Activated T-cell treated with anti-CD3 and anti-CD28 coated beads, Interleukin-2, amount 50 U/mL, for 4 hours (primary cell): Measurements from ENCODE around the gene CARS2. TPM values are rescaled to one million over a fixed set of nuclear protein-coding genes. Genes with fewer than 3 reads are reported as not detected.
"Not testable (repeated sequence)": the region's sequence is repeated elsewhere in the genome, so short reads cannot be mapped to it uniquely, and the experiment has no call there.

Experiments used
- ATAC-seq, 2 donors: fragments of 200-7000 bp; cut with Tn5 transposase; one replicate each; pipeline ENCODE4 v1.10.0; 2021
- DNase-seq: peaks from one replicate; pipeline ENCODE4 v3.0.0-alpha.2; 2020
- H3K27me3 Mint-ChIP-seq: one replicate; pipeline ENCODE4 v1.8.0; 2021; ENCODE audit warnings: low read depth, mixed read lengths
- H3K36me3 Mint-ChIP-seq: one replicate; pipeline ENCODE4 v1.8.0; 2022; ENCODE audit warnings: mixed read lengths; ENCODE audit not compliant: insufficient read depth
- H3K4me1 Mint-ChIP-seq: one replicate; pipeline ENCODE4 v1.8.0; 2021; ENCODE audit warnings: low read depth, mixed read lengths
- H3K4me3 Mint-ChIP-seq: one replicate; pipeline ENCODE4 v1.8.0; 2021; ENCODE audit warnings: mild to moderate bottlenecking, moderate library complexity, mixed read lengths
- H3K9me3 Mint-ChIP-seq: one replicate; pipeline ENCODE4 v1.8.0; 2021; ENCODE audit warnings: mixed read lengths
- total RNA-seq, 3 donors: library from RNA; stranded (reverse); gene quantifications; one replicate each; pipeline ENCODE4 v1.2.1, GENCODE V29; 2021

The CARS2 gene
- total RNA-seq, 3 donors from 2014 or later = 72.6 to 97.4 (median 80.3) TPM

DNA sequence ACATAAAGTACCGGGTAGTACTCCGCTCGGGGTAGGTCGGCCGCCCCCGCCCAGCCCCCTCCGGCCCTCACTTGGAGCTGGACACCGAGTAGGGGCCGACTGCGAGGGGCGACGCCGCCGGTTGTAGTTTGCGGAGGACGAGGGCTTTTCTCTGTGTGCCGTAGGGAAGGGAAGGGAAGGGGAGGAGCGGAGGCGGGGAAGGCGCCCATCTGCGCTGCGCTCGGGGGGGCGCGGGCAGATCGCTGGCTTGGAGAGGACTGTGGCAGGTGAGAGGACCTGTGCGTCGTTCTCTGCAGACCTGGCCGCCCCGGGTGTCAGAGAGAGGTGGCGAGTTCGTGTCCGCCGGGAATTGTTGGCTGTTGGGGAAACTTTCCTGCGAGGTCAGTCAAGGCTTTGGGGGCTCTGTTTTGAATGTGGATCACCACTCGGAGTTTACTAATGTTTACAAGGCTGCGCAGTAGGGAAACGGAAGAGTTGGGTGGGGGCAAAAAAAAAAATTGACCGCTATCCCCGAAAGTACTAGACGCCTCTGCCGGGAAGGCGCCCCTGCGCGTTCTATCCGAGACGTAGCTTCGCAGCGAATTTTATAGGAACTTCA, 9.0 kb upstream of the CARS2 start:
- peak overlapping the region; percentile 98 for H3K4me3 Mint-ChIP-seq
- ATAC-seq = no peak
- peak; percentile 34 for DNase-seq
- H3K9me3 Mint-ChIP-seq = no peaks in the 10 kb centered on the region
- H3K36me3 Mint-ChIP-seq = peaks cover 6% of the 10 kb centered on the region
- no peaks in the 10 kb centered on the region for H3K27me3 Mint-ChIP-seq
- peaks cover 34% of the 10 kb centered on the region for H3K4me1 Mint-ChIP-seq

DNA sequence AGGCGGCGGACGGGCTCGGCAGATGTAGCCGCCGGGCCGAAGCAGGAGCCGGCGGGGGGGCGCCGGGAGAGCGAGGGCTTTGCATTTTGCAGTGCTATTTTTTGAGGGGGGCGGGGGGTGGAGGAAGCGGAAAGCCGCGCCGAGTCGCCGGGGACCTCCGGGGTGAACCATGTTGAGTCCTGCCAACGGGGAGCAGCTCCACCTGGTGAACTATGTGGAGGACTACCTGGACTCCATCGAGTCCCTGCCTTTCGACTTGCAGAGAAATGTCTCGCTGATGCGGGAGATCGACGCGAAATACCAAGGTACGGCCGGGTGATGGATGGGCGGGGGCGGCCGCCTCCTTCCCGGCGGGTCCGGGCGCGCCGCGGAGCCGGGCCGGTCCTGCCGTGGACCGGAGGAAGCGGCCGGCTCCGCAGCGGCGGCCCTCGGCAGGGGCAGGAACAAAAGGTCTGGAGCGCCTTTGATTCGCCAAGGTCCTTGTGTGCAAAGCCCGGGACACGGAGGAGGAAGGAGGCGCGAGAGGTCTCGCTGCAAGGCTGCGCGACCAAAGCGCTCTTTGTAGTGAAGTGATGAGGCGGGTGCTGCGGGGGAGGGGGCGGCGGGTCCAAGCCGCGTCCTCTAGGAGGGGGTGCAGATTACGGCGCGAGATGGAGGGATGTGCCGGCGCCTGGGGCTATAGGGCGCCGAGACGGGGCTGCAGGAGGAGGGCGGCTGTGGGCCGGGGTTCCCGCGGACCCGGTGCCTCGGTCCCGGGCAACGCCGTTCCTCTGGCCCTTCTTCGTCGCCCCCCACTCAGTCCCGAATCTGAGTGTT, 8.3 kb upstream of the CARS2 start:
- peaks cover 29% of the 10 kb centered on the region for H3K4me1 Mint-ChIP-seq
- no peak for ATAC-seq
- no peaks in the 10 kb centered on the region for H3K27me3 Mint-ChIP-seq

DNA sequence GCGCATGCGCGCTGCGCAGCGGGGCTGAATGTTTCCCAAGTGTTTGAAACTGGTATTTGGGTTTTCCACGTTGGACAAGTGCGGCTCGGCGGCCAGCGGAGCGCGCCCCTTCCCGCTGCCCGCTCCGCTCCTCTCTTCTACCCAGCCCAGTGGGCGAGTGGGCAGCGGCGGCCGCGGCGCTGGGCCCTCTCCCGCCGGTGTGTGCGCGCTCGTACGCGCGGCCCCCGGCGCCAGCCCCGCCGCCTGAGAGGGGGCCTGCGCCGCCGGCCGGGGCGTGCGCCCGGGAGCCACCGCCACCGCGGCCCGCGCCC, 7.7 kb upstream of the CARS2 start, which contains the start of gene ING1:
TSS of gene ING1 (plus strand) at position 59 of the 311 bp plus-strand sequence. CDS start 450 bp downstream, outside the sequence.
- H3K9me3 Mint-ChIP-seq = no peaks in the 10 kb centered on the region
- no peak for ATAC-seq
- H3K4me1 Mint-ChIP-seq = peaks cover 29% of the 10 kb centered on the region
- no peaks in the 10 kb centered on the region for H3K36me3 Mint-ChIP-seq
- DNase-seq = no peak
- H3K4me3 Mint-ChIP-seq = peak within 1 kb of the TSS; percentile 99
- H3K27me3 Mint-ChIP-seq = no peaks in the 10 kb centered on the region

More for the DNA sequence above, 8.3 kb upstream of the CARS2 start:
- H3K9me3 Mint-ChIP-seq = no peaks in the 10 kb centered on the region
- no peaks in the 10 kb centered on the region for H3K36me3 Mint-ChIP-seq
- DNase-seq = peak; percentile 62
- H3K4me3 Mint-ChIP-seq = peak overlapping the region; percentile 98

DNA sequence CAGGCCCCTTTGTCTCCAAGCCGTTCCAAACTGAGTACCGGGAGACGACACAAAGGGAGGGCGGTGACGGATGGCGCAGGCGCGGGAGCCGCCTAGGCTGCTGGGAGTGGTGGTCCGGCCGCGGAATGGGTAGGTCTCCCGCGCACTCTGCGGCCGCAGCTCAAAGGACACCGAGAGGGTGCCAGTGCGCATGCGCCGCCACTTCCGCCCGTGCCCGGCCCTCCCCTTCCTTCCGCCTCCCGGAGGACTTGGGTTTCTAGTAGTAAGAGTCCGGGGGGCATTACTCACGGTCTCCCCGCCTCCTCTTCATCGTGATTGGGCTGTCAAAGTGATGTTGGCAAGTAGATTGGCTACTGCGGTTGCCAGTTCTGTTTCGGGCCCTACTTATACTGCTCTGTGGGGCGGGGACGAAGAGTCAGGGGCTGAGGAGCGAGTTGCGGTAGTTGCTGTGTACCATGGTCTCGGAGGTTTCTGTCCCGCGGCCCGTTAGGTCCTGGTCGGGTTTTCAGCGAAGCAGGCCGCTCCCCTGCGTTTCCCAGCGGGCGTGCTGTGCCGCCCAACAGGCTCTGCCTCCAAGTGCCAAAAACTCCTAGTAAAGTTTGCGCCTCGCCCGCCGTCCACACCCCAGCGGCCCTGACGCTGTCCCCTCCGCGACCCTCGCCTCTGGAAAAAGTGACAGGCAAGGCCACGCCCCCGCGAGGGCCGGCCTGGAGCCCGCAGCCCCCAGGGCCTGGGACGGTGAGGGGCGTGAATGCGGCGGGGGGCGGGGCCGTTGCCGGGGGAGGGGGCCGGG, 7.1 kb upstream of the CARS2 start:
- peak; percentile 61 to 62 for ATAC-seq
- H3K36me3 Mint-ChIP-seq = no peaks in the 10 kb centered on the region
- peak overlapping the region; percentile 99 for H3K4me3 Mint-ChIP-seq
- peaks cover 27% of the 10 kb centered on the region for H3K4me1 Mint-ChIP-seq
- no peaks in the 10 kb centered on the region for H3K27me3 Mint-ChIP-seq
- no peaks in the 10 kb centered on the region for H3K9me3 Mint-ChIP-seq
- DNase-seq = peak; percentile 98

DNA sequence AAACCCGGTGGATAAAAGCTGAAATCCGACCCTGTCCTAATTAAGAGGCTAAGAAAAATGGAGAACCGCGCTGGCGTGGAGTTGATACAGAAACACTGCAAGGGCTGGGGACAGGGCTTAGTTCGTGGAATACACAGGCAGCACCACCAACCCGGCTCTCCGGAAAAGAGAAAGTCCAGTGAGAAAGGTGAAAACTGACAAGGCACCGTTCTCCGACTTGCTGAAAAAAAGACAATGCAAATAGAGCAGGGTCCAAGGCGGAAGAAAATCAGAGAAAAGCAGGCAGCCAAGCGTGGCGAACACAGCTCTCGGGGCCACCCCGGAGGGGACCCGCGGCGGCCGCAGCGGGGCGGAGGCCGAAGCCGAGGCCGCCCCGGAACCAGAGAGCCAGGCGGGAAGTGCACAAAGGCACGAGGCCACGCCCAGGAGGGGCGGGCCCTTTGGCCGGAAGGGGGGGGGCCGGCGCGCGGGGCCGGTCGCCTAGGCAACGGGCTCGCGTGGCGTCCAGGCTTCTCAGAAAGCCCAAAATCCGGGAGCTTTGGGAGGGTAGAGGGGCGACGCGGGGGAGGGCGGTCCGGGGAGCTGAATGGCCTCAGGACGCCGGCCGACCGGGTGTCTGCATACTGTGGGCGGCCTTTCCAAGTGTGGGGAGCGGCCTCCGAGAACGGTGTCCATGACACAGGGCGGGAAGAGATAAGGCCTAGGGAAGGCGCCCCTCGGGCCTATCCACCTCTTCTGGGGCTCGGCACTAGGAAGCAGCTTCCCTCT, 6.3 kb upstream of the CARS2 start:
- H3K4me1 Mint-ChIP-seq = peaks cover 19% of the 10 kb centered on the region
- H3K4me3 Mint-ChIP-seq = peak overlapping the region; percentile 99
- no peaks in the 10 kb centered on the region for H3K36me3 Mint-ChIP-seq
- H3K9me3 Mint-ChIP-seq = no peaks in the 10 kb centered on the region
- DNase-seq (peak; percentile 88), ATAC-seq (peak; percentile 36 to 38)
- H3K27me3 Mint-ChIP-seq = no peaks in the 10 kb centered on the region

DNA sequence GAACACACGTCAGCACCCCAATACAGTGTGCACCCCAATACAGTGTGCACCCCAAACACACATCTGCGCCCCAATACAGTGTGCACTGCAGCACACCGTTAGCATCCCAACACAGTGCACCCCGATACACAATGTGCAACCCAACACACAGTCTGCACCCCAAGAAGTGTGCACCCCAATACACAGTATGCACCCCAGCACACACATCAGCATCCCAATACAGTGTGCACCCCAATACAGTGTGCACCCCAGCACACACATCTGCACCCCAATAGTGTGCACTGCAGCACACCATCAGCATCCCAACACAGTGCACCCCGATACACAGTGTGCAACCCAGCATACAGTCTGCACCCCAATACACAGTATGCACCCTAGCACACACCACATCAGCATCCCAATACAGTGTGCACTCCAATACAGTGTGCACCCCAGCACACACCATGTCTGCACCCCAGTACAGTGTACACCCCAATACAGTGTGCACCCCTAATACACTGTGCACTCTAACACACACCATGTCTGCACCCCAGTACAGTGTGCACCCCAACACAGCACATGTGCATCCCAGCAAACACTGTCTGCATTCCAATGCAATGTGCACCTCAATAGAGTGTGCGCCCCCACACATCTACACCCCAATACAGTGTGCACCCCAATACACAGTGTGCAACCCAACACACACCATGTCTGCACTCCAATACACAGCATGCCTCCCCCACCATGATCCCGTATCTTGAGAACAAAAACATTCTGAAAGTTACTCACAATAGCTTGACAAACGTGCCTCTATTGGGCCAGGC, 855 bp upstream of the CARS2 start:
- ATAC-seq = no peak
- Mint-ChIP-seq H3K4me1 (peaks cover 34% of the 10 kb centered on the region), H3K36me3 (peaks cover 13% of the 10 kb centered on the region), H3K4me3 (peak overlapping the region; percentile 72), H3K27me3 (no peaks in the 10 kb centered on the region), H3K9me3 (no peaks in the 10 kb centered on the region)
- DNase-seq = no peak

DNA sequence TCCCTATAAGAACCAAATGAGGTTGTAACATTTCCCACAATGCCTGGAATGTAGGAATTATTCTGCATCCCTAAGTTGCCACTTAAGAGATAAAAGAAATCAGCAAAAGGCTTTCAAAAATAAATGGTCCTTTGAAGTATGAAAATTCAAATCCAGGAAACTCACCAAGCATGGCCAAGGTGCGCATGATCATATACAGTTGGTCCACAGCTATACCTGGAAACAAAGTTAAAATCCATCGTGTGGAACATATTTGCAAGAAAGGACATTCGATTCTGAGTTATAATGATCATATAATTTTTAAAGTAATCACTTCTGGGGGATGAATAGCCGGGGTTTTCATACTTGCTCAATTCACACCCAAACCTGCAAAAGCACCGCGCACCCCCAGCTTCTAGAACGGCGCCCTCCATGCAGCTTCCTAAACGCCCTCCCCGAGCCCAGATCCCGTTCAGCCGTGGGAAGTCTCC, 525 bp downstream of the CARS2 start:
- no peaks in the 10 kb centered on the region for H3K27me3 Mint-ChIP-seq
- H3K4me1 Mint-ChIP-seq = peaks cover 28% of the 10 kb centered on the region
- H3K4me3 Mint-ChIP-seq = peak overlapping the region; percentile 91

DNA sequence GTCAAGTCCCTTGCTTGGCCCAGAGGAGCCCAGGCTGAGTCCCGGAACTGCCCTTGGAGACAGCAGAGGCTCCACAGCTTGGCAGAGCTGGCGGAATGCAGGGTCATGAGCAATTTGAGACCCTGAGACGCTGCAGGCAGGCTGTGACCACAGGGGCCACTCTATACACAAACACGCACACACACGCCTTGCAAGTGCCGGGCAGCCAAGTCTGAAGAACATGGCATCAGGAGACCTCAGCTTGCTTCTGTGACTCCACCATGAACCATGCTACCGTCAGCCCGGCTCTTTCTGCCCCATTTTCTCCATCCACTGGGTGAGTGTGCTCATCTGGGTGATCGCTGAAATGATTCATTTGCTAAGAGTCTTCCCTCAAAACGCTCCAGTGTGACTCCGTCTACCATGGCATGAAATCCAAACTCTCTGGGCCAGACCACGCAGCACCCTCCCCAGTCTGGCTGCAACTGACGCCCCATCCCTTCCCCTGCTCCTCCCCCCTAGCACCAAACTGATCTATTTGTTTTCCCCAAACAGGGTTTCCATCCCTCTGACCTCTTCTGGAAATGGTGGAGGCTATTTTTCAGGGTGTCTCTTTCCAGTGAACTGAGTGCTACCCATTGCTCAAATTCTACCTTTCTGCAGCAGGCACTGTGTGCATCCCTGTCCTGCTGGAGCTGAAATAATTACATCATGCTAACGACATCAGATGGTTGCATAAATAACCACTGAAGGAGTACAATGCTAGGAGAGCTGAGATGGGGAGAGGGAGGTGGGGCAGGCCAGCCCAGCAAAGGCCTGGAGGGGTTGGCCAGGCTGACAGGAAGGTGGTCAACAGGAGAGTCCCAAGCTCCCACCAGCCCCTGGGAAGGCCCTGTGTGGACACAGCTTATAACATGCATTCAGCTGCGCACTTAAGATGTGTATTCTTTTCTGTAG, 3.1 kb downstream of the CARS2 start:
- DNase-seq (no peak), ATAC-seq (no peak)
- peaks cover 36% of the 10 kb centered on the region for H3K4me1 Mint-ChIP-seq
- no peaks in the 10 kb centered on the region for H3K27me3 Mint-ChIP-seq
- H3K36me3 Mint-ChIP-seq = peaks cover 29% of the 10 kb centered on the region
- H3K9me3 Mint-ChIP-seq = no peaks in the 10 kb centered on the region
- H3K4me3 Mint-ChIP-seq = no peak overlapping the region

More for the DNA sequence above, 525 bp downstream of the CARS2 start:
- ATAC-seq (no peak), DNase-seq (no peak)
- Mint-ChIP-seq H3K36me3 (peaks cover 18% of the 10 kb centered on the region), H3K9me3 (no peaks in the 10 kb centered on the region)

DNA sequence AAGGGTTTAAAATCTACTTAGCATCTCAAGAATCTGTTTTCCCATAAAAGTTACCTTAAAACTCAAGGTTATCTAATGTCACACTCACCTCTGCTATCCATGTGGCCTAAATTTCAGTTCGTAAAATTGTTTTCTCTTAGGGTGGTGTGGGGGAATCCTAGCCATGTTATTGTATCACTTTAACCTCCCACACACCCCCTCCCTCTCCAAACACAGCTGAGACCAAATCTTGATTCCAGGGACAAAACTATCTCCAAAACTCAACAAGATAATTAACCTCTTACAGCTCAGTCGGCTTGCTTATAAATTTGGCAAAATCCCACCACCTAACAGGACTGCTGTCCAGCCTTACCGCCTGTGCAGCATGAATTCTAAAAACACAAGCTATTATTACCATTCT, 3.8 kb downstream of the CARS2 start:
- H3K4me3 Mint-ChIP-seq = no peak overlapping the region
- DNase-seq (no peak), ATAC-seq (no peak)
- H3K4me1 Mint-ChIP-seq = peaks cover 37% of the 10 kb centered on the region
- peaks cover 33% of the 10 kb centered on the region for H3K36me3 Mint-ChIP-seq
- H3K27me3 Mint-ChIP-seq = no peaks in the 10 kb centered on the region
- no peaks in the 10 kb centered on the region for H3K9me3 Mint-ChIP-seq

DNA sequence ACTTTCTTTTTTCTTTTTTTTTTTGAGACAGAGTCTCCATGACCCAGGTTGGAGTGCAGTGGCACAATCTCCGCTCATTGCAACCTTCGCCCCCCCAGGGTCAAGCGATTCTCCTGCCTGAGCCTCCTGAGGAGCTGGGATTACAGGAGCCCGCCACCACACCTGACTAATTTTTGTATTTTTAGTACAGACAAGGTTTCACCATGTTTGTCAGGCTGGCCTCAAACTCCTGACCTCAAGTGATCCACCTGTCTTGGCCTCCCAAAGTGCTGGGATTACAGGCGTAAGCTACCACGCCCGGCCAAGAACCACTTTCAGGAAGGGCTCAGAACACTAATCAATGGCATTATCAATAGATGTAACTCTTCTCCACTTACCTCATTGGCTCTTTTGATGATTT, 4.9 kb downstream of the CARS2 start:
- not testable (repeated sequence) for ATAC-seq, DNase-seq, H3K27me3 Mint-ChIP-seq, H3K9me3 Mint-ChIP-seq, H3K4me3 Mint-ChIP-seq
- peaks cover 38% of the 10 kb centered on the region for H3K36me3 Mint-ChIP-seq
- peaks cover 33% of the 10 kb centered on the region for H3K4me1 Mint-ChIP-seq

DNA sequence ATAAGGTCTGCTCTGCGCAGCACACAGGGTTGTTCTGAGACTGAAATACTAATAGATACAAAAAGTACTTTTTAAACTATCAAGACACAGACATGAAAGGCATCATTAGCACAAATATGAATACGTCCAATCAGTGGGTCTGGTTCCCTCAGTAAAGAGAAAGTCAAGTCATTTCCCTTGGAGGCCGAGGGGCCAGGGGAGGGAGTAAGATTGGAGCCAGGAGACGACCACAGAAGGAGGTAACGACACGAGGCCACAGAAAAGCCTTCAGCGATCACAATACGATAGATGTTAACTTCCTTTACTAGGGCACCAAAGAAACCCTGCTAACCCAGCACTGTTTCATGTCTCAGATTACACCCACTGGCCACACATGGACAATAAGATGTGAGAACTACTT, 5.3 kb downstream of the CARS2 start:
- peaks cover 41% of the 10 kb centered on the region for H3K36me3 Mint-ChIP-seq

DNA sequence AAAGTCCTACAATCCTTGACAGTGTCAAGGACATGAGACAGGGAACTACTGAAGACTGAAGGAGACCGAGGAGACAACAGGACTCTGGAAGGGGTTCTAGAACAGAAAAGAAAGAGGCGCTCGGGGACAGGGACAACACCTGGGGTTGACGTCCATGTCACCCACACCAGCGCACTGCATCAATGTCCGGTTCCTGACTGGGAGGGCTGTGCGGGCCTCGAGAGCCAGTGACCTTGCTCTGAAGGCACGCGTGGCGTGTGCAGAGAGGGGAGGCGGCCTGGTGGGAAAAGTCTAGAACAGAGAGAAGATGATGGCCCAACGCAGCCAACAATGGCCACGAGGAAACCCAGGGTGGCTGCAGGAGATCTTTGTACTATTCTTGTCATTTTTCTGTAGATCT, 5.7 kb downstream of the CARS2 start:
- Mint-ChIP-seq H3K27me3 (no peaks in the 10 kb centered on the region), H3K36me3 (peaks cover 41% of the 10 kb centered on the region), H3K4me3 (no peak overlapping the region), H3K4me1 (peaks cover 33% of the 10 kb centered on the region), H3K9me3 (no peaks in the 10 kb centered on the region)
- ATAC-seq (no peak), DNase-seq (no peak)

More for the DNA sequence above, 5.3 kb downstream of the CARS2 start:
- ATAC-seq = no peak
- peaks cover 33% of the 10 kb centered on the region for H3K4me1 Mint-ChIP-seq
- H3K27me3 Mint-ChIP-seq = no peaks in the 10 kb centered on the region
- H3K9me3 Mint-ChIP-seq = no peaks in the 10 kb centered on the region
- DNase-seq = no peak
- H3K4me3 Mint-ChIP-seq = no peak overlapping the region
